Measurements from ENCODE around the gene CCDC73.

CCDC73 gene

GRCh38 chr11:32583459-32584271 lies 210.8 kb downstream of the CCDC73 start, which contains the start of gene EIF3M:
TSS of gene EIF3M (plus strand) at chr11:32583831. CDS start at chr11:32583888, 57 bp downstream.
- DNase-seq, result peak; percentile 94 to 96

DNA sequence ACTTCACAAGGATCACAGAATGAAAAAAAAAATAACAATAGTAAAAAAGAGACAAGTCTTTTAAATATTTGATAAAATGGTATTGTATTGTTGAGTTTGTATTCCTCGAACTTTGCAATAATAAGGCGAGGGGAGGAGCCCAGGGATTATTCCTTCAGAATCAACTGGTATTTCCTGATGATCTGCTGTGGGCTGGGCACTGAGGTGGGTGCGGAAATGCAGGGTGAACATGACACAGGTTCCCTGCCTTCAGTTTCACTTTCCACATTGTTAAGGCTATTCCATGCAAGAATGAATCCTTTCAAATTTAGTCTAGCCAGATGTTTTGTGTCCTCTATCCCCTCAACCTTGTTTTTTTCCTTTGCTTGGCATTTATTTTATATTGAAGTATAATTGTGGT lies 212.9 kb downstream of the CCDC73 start:
- no peak for DNase-seq

DNA sequence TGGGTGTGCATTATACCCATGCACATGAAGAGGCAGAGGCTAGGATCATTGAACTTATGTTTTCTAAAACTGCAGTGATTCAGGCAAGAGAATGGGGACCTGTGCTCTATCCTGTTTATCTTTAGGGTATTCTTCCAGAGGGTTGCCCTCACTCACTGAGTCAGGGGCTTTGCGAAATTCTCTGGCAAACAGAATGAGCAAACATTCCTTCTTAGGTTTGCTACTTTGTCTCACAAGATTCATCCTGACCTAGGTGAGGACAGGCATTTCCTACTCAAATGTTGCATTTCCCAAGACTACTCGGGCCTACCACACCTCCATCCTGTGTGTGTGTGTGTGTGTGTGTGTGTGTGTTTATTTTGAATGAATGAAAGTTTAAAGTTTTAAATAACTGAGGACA lies 213.5 kb downstream of the CCDC73 start:
- no peak for DNase-seq

GRCh38 chr11:32576456-32576855 lies 218.0 kb downstream of the CCDC73 start:
- DNase-seq, result no peak

- DNase-seq, result no peak
Observed at GRCh38 chr11:32575070-32575469, 219.4 kb downstream of the CCDC73 start.

- no peak for DNase-seq
Observed at GRCh38 chr11:32574421-32574820, 220.0 kb downstream of the CCDC73 start.

- DNase-seq, result no peak
Observed at GRCh38 chr11:32573228-32573627, 221.2 kb downstream of the CCDC73 start.

- DNase-seq, result no peak
Observed at GRCh38 chr11:32571039-32571438, 223.4 kb downstream of the CCDC73 start.

DNA sequence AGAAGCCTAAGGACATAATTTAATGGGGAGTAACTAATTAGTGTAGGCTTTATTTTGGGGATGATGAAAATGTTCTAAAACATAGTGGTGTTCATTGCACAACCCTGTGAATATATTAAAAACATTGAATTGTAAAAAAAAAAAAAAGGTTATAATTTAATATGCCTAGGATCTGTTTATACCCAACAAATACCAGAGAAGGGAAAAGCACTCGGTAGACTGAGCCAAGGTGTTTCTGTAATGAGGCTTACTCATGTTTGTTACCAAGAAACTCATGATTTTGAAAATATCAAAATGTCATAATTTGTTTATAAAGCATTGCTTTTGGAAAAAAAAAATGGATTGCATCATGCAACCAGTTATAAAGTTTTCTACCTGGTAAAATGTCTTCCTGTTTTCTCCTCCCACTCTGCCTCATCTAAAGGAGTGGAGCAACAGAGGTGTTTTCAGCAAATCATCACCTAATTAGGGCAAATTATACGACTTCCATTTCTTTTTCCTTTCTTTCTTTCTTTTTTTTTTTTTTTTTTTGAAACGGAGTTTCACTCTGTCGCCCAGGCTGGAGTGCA lies 225.1 kb downstream of the CCDC73 start:
- no peak for DNase-seq

- DNase-seq, result no peak
Observed at GRCh38 chr11:32567154-32567553, 227.3 kb downstream of the CCDC73 start.

- DNase-seq, result no peak
Observed at GRCh38 chr11:32566517-32566916, 227.9 kb downstream of the CCDC73 start.

DNA sequence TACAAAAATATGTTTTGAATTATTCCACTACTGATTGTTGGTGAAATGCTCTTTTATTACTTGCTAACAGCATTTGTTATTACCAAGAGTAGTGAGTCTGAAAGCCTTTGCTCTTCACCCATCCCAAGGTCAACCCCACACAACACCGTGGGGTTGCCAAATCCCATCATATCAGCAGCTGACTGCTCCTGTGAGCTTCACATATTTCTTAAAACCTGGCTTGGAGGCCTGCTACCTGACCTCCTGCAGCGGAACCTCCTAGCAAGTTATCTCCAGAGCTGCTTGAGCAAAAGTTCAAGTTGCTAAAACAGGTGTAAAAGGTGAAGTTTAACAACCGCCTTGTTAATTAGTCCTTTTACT lies 230.9 kb downstream of the CCDC73 start:
- no peak for DNase-seq

DNA sequence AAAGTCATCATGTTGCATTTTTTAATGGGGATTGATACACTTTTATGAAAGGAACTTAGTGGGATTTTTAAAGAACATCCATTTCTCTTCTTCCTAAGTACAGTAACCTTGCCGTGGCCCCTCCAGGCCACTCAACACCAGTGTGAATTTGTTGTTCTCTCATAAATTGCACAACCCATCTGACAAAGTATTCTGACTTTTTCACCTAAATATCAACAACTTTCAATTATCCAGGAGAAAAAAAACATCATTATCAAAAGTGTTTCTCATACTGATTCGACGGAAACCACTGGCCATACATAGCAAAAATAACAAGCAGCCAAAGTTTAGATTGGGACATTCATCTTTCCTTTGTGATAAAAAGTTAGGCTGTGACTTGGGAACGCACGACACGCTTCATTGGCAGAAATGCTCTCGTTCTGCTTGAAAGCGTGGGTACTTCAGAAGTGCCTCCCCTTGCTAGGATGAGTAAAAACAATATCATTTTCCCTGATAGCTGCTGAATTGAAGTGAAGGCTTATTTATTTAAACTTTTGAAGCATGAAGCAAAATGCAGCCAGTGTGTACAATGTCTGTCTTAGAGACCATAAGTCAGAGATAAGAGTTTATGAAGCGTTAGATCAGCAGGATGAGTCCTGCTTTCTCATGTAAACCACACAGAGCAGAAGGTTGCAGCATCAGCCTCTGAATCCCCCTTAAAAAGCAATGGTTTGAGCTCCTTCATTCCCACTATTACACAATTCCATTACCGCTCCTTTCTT lies 231.4 kb downstream of the CCDC73 start:
- DNase-seq, result no peak

- DNase-seq, result no peak
Observed at GRCh38 chr11:32561835-32562234, 232.6 kb downstream of the CCDC73 start.

DNA sequence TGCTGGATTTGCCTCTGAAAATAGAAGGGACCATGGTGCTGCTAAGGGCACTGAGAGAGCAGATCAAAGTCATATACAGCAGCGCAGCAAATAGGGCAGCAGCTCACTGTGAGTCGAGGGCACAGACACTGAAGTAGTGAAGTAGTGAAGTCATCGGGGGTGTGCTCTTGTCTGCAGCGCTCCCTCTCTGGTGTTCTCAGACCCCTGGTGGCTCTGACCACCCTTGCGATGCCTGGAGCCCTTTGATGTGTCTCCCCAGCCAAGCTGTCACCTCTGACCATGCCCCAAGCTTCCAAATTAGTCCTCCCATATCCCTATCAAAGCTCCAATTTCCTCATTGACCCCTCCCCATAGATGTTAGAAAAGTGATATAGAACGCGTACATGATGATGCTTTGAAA lies 238.6 kb downstream of the CCDC73 start:
- no peak for DNase-seq

DNA sequence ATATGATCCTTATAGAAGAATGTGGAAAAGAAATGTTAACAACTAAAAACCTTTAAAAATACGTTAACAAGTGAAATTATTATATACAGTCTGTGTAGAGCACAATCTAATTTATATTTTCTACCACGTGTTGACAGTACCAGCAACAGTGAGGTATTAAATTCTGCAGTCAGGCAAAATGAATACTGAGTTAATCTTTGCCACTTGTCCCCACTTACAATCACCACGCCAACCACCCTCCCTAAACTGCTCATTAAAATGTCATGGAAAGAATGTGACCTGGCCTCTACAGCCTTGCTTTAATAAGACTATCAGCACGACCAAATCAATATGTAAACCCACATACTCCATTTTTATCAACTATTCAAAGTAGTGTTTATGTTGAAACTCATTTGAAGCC lies 239.4 kb downstream of the CCDC73 start:
- DNase-seq, result no peak

Measured in stimulated activated CD4-positive, alpha-beta T cell treated with anti-CD3 and anti-CD28 coated beads, Interleukin-4, amount 100 ng/mL, for 4 hours (primary cell).